Ascending aorta (tissue), 2 donors: ENCODE results near the gene RBMS3. TPM values are rescaled to one million over a fixed set of nuclear protein-coding genes. Genes with fewer than 3 reads are reported as not detected.

Experiments
- DNase-seq, 2 donors: peaks; one replicate each; pipeline ENCODE4 v3.0.0-alpha.2; 2019; ENCODE audit warnings: low spot score in 2 of 2
- H3K27ac ChIP-seq, 2 donors: fragments of 200-600 bp; sonication (generic); one replicate each; pipeline ENCODE4 v1.5.1; 2016 to 2017; ENCODE audit warnings: mild to moderate bottlenecking in 1 of 2
- H3K27me3 ChIP-seq: fragments of 200-600 bp; sonication (generic); one replicate; pipeline ENCODE4 v1.5.1; 2017
- H3K36me3 ChIP-seq, 2 donors: fragments of 200-600 bp; sonication (generic); one replicate each; pipeline ENCODE4 v1.5.1; 2016
- H3K4me1 ChIP-seq, 2 donors: fragments of 200-600 bp; sonication (generic); one replicate each; pipeline ENCODE4 v1.5.1; 2016 to 2017; ENCODE audit warnings: mild to moderate bottlenecking in 1 of 2
- H3K4me3 ChIP-seq, 2 donors: fragments of 200-600 bp; sonication (generic); one replicate each; pipeline ENCODE4 v1.5.1; 2016 to 2017; ENCODE audit warnings: mild to moderate bottlenecking in 1 of 2
- H3K9me3 ChIP-seq, 2 donors: fragments of 200-600 bp; sonication (generic); one replicate each; pipeline ENCODE4 v1.5.1; 2016
- CTCF ChIP-seq, 3 experiments: fragments of 200-600 bp in 2 of 3; fragments of 450-650 bp in 1 of 3; sonication (generic) in 2 of 3; IDR thresholded peaks; one replicate each; pipeline ENCODE4 v1.5.1; 2016 to 2019; ENCODE audit warnings: antibody characterized with exemption in 3 of 3, mild to moderate bottlenecking in 1 of 3, moderate library complexity in 1 of 3
- intact Hi-C: fragments of 100-400 bp; cut with DNase I; formaldehyde crosslinking; loops from one replicate; pipeline ENCODE4 v1.15.1; 2023
- total RNA-seq: library from RNA; depleted of rRNA; stranded (reverse); fragments of >200 nt; gene quantifications from one replicate; pipeline ENCODE4 v1.1.0, GENCODE V29; 2016

Gene RBMS3
- total RNA-seq, 1 donor from 2014 or later = 65.8 TPM

- H3K36me3 ChIP-seq = no peaks in the 10 kb centered on the region
- no peak overlapping the region for H3K4me3 ChIP-seq
- no peak for TF ChIP-seq CTCF (IDR thresholded peaks at IDR 0.05)
- peaks cover 0 to 10% of the 10 kb centered on the region in 2 donors for H3K4me1 ChIP-seq
- H3K27ac ChIP-seq = no peak overlapping the region
- no peak for DNase-seq
- intact Hi-C loops = no loop called here
- H3K27me3 ChIP-seq = no peaks in the 10 kb centered on the region
- H3K9me3 ChIP-seq = no peaks in the 10 kb centered on the region
Measured at GRCh38 chr3:29701326-29701983, 420.6 kb downstream of the RBMS3 start.

- H3K9me3 ChIP-seq = no peaks in the 10 kb centered on the region
- no peak for DNase-seq
- peaks cover 0 to 4% of the 10 kb centered on the region in 2 donors for H3K4me1 ChIP-seq
- H3K4me3 ChIP-seq = no peak overlapping the region
- H3K27me3 ChIP-seq = no peaks in the 10 kb centered on the region
- no peak for TF ChIP-seq CTCF (IDR thresholded peaks at IDR 0.05)
- no peaks in the 10 kb centered on the region for H3K36me3 ChIP-seq
- no peak overlapping the region for H3K27ac ChIP-seq
- intact Hi-C loops = no loop called here
Measured at GRCh38 chr3:29705906-29706844, 425.3 kb downstream of the RBMS3 start.

DNA sequence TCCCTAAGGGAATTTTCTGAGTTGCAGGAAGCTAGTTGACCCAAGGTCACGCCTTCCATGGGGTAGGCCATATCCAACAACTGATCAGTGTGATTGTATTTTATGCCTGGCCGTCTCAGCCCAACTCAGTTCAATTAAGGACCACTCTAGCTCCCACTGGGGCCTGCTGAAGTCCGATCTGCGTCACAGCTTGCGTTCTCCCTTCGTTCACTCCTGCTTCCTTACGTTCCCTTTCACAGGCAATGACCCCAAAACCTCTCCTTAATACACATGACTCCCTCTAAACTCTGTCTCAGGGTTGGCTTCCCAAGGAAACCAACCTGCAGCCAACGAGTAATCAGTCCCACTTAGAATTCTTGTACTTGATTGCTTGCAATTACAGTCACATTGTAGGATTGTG, 428.0 kb downstream of the RBMS3 start:
- no peak overlapping the region for H3K27ac ChIP-seq
- intact Hi-C loops = no loop called here
- no peak for TF ChIP-seq CTCF (IDR thresholded peaks at IDR 0.05)
- no peaks in the 10 kb centered on the region for H3K36me3 ChIP-seq
- H3K4me3 ChIP-seq = no peak overlapping the region
- no peaks in the 10 kb centered on the region for H3K9me3 ChIP-seq
- no peaks in the 10 kb centered on the region for H3K27me3 ChIP-seq
- peaks cover 0 to 17% of the 10 kb centered on the region in 2 donors for H3K4me1 ChIP-seq
- no peak for DNase-seq

GRCh38 chr3:29711255-29711771, 430.4 kb downstream of the RBMS3 start:
- H3K27ac ChIP-seq = peak overlapping the region; percentile 16 to 27
- H3K4me3 ChIP-seq = no peak overlapping the region
- H3K9me3 ChIP-seq = no peaks in the 10 kb centered on the region
- H3K36me3 ChIP-seq = no peaks in the 10 kb centered on the region
- no peaks in the 10 kb centered on the region for H3K27me3 ChIP-seq
- peaks cover 0 to 17% of the 10 kb centered on the region in 2 donors for H3K4me1 ChIP-seq
- intact Hi-C loops = no loop called here
- no peak for DNase-seq
- TF ChIP-seq CTCF (IDR thresholded peaks at IDR 0.05) = no peak

DNA sequence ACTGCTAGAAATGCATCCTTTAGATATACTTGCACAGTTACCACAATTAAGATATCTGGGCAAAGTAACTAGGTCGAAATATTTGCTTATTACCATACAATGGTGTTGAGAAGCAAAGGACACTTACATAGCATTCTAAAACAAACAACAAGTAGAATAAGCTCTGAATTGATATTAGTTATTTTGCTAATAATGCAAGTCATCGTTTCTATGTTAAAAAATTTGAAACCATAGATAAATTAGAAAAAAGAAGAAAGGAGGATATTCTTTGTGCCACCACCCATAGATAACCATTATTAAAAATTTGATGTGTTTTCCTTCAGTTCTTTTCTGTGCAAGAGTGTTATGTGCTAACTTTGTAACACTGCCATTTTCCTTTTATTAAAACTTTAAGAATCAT, 435.3 kb downstream of the RBMS3 start:
- no peaks in the 10 kb centered on the region for H3K36me3 ChIP-seq
- H3K27ac ChIP-seq = no peak overlapping the region
- H3K27me3 ChIP-seq = no peaks in the 10 kb centered on the region
- TF ChIP-seq CTCF (IDR thresholded peaks at IDR 0.05) = no peak
- H3K4me1 ChIP-seq = peaks cover 0 to 16% of the 10 kb centered on the region in 2 donors
- no peak overlapping the region for H3K4me3 ChIP-seq
- H3K9me3 ChIP-seq = no peaks in the 10 kb centered on the region
- DNase-seq = no peak
- intact Hi-C loops = no loop called here
